GM15510 (cell line): Measurements from ENCODE around the gene LIPE.

Experiments used
- POLR2A ChIP-seq: IDR thresholded peaks from 3 replicates; pipeline ENCODE4 v1.6.1; 2011; ENCODE audit warnings: borderline replicate concordance; ENCODE audit not compliant: insufficient read length; ENCODE audit errors: extremely low read depth

Gene LIPE

GRCh38 chr19:42428676-42429075, 1.5 kb upstream of the LIPE start:
- TF ChIP-seq POLR2A = no peak

GRCh38 chr19:42426643-42427042, 545 bp downstream of the LIPE start:
- TF ChIP-seq POLR2A = no peak

- no peak for TF ChIP-seq POLR2A
Observed at GRCh38 chr19:42424712-42425131, 2.5 kb downstream of the LIPE start.

- TF ChIP-seq POLR2A = no peak
Observed at GRCh38 chr19:42424345-42424707, 2.9 kb downstream of the LIPE start.

- TF ChIP-seq POLR2A = peak; percentile 26
Observed at GRCh38 chr19:42423462-42424344, 3.5 kb downstream of the LIPE start.

GRCh38 chr19:42422901-42423461, 4.2 kb downstream of the LIPE start:
- TF ChIP-seq POLR2A = no peak

GRCh38 chr19:42422092-42422900, 4.9 kb downstream of the LIPE start:
- TF ChIP-seq POLR2A = no peak

GRCh38 chr19:42421591-42422031, 5.6 kb downstream of the LIPE start:
- TF ChIP-seq POLR2A = no peak

- TF ChIP-seq POLR2A = no peak
Observed at GRCh38 chr19:42421101-42421500, 6.1 kb downstream of the LIPE start.

- no peak for TF ChIP-seq POLR2A
Observed at GRCh38 chr19:42420055-42420544, 7.1 kb downstream of the LIPE start.

- no peak for TF ChIP-seq POLR2A
Observed at GRCh38 chr19:42419309-42419708, 7.9 kb downstream of the LIPE start.

- no peak for TF ChIP-seq POLR2A
Observed at GRCh38 chr19:42412661-42413076, 14.5 kb downstream of the LIPE start.

- no peak for TF ChIP-seq POLR2A
Observed at GRCh38 chr19:42412227-42412626, 15.0 kb downstream of the LIPE start.

- no peak for TF ChIP-seq POLR2A
Observed at GRCh38 chr19:42411581-42412178, 15.5 kb downstream of the LIPE start.

- TF ChIP-seq POLR2A = no peak
Observed at GRCh38 chr19:42410371-42410770, 16.8 kb downstream of the LIPE start.
